GM18858 (cell line): ENCODE measurements around the gene KATNA1.

Experiments used
- ATAC-seq: cut with Tn5 transposase; IDR thresholded peaks from one replicate; pipeline ENCODE4 v1.9.1; 2021; ENCODE audit not compliant: unreplicated experiment

The KATNA1 gene

GRCh38 chr6:149545258-149545753 lies 103.2 kb downstream of the KATNA1 start:
- ATAC-seq = no peak
